ENCODE data around the gene ZNF646.
"Not testable (repeated sequence)": the region's sequence is repeated elsewhere in the genome, so short reads cannot be mapped to it uniquely, and the experiment has no call there.

Gene ZNF646

GRCh38 chr16:31094088-31094423 is 19.8 kb downstream of the ZNF646 start:
- Histone ChIP-seq H3K4me3 (ENCODE audit: low read depth, low read length) (peak overlapping the region; percentile 93), H3K14ac (ENCODE audit: low read length) (peak overlapping the region; percentile 80), H3K27ac (ENCODE audit: low read depth, low read length) (peak overlapping the region; percentile 79), H2AK5ac (ENCODE audit: low read length) (peak overlapping the region; percentile 9), H3K4me2 (ENCODE audit: low read length) (peak overlapping the region; percentile 91), H3K4ac (ENCODE audit: low read depth, low read length) (peak overlapping the region; percentile 53), H3K23ac (ENCODE audit: low read length) (no peak overlapping the region), H2BK120ac (ENCODE audit: insufficient read depth, low read length, poor library complexity) (peak overlapping the region; percentile 41), H3K79me2 (ENCODE audit: control insufficient read depth, insufficient read depth, low read length, poor library complexity) (peaks cover 7% of the 10 kb centered on the region), H3K36me3 (ENCODE audit: control insufficient read depth in 1 of 2, insufficient read depth in 2 of 2, low read length in 2 of 2) (peaks cover 11 to 18% of the 10 kb centered on the region in 2 experiments), H3K9me3 (ENCODE audit: insufficient read depth, low read depth, low read length) (peaks cover 1% of the 10 kb centered on the region), H4K12ac (ENCODE audit: low read depth, low read length) (peak overlapping the region; percentile 48), H4K8ac (ENCODE audit: low read depth, low read length) (peak overlapping the region; percentile 68), H2BK5ac (ENCODE audit: low read depth, low read length, poor library complexity) (no peak overlapping the region), H2AFZ (ENCODE audit: insufficient read depth, low read length, poor library complexity) (peak overlapping the region; percentile 60), H3K27me3 (ENCODE audit: insufficient read depth, low read length) (no peaks in the 10 kb centered on the region), H2BK12ac (ENCODE audit: low read length) (no peak overlapping the region), H4K91ac (ENCODE audit: low read depth, low read length) (peak overlapping the region; percentile 76), H3K79me1 (ENCODE audit: low read length) (peaks cover 6% of the 10 kb centered on the region), H3K4me1 (ENCODE audit: control insufficient read depth in 1 of 2, insufficient read depth in 2 of 2, low read length in 2 of 2) (peaks cover 3 to 4% of the 10 kb centered on the region in 2 experiments), H3K18ac (ENCODE audit: low read length) (peak overlapping the region; percentile 79), H3K9ac (ENCODE audit: low read length) (peak overlapping the region; percentile 88)
- no peak for DNase-seq
- WGBS (ENCODE audit: extremely low coverage, insufficient coverage, insufficient read length): no CpG with 5 or more reads among the region's 20 CpGs

DNA sequence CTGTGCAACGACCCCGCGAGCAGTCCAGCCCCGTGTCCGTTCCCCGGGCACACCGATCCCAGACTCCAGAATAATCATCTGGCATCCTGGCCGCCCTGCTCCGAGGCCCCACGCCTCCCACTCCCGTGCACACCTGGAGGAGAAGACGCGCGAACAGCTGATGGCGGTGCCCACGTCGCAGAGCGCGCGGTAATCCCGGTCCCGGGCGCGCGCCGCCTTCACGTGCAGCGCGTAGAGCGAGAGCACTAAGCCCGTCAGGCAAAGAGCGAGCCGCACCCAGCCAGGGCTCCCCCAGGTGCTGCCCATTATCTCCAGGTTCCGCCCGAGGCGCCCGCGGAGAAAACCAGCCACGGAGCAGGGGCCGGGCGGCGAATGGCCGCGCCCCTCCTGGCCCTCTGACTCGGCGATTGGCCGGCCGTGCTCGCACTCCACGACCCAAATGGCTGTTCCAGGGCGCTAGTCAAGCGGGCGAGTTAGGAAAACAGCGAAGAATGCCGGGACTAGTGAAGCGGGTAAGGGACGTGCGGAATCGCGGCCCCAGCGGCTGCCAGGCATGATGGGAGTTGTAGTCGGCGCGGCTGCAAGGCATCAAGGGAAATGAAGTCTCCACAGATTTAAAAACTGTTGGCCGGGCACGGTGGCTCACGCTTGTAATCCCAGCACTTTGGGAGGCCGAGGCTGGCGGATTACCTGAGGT is 20.4 kb downstream of the ZNF646 start, which contains the start of gene VKORC1:
Gene VKORC1, minus strand, starts transcription at position 374 of the 697 bp plus-strand sequence. Its CDS starts 68 bp downstream, at position 306.
- H2BK12ac ChIP-seq (ENCODE audit: low read length): no peak within 1 kb of the TSS
- peak within 1 kb of the TSS; percentile 93 for H3K4me3 ChIP-seq (ENCODE audit: low read depth, low read length)
- H3K18ac ChIP-seq (ENCODE audit: low read length): peak within 1 kb of the TSS; percentile 79
- H2BK120ac ChIP-seq (ENCODE audit: insufficient read depth, low read length, poor library complexity): peak within 1 kb of the TSS; percentile 41
- H3K23ac ChIP-seq (ENCODE audit: low read length): no peak within 1 kb of the TSS
- DNase-seq: peak; percentile 99 to 100
- H2BK5ac ChIP-seq (ENCODE audit: low read depth, low read length, poor library complexity): peak within 1 kb of the TSS; percentile 22
- peak within 1 kb of the TSS; percentile 9 for H2AK5ac ChIP-seq (ENCODE audit: low read length)
- H3K27me3 ChIP-seq (ENCODE audit: insufficient read depth, low read length): no peaks in the 10 kb centered on the region
- peaks cover 7% of the 10 kb centered on the region for H3K79me2 ChIP-seq (ENCODE audit: control insufficient read depth, insufficient read depth, low read length, poor library complexity)
- peaks cover 11 to 15% of the 10 kb centered on the region in 2 experiments for H3K36me3 ChIP-seq (ENCODE audit: control insufficient read depth in 1 of 2, insufficient read depth in 2 of 2, low read length in 2 of 2)
- H3K79me1 ChIP-seq (ENCODE audit: low read length): peaks cover 6% of the 10 kb centered on the region
- H3K9me3 ChIP-seq (ENCODE audit: insufficient read depth, low read depth, low read length): peaks cover 1% of the 10 kb centered on the region
- WGBS (ENCODE audit: extremely low coverage, insufficient coverage, insufficient read length): no CpG with 5 or more reads among the region's 69 CpGs
- peak within 1 kb of the TSS; percentile 48 for H4K12ac ChIP-seq (ENCODE audit: low read depth, low read length)
- H3K9ac ChIP-seq (ENCODE audit: low read length): peak within 1 kb of the TSS; percentile 88
- H3K14ac ChIP-seq (ENCODE audit: low read length): peak within 1 kb of the TSS; percentile 80
- H3K27ac ChIP-seq (ENCODE audit: low read depth, low read length): peak within 1 kb of the TSS; percentile 79
- peak within 1 kb of the TSS; percentile 76 for H4K91ac ChIP-seq (ENCODE audit: low read depth, low read length)
- peak within 1 kb of the TSS; percentile 91 for H3K4me2 ChIP-seq (ENCODE audit: low read length)
- peak within 1 kb of the TSS; percentile 53 for H3K4ac ChIP-seq (ENCODE audit: low read depth, low read length)
- peaks cover 3 to 4% of the 10 kb centered on the region in 2 experiments for H3K4me1 ChIP-seq (ENCODE audit: control insufficient read depth in 1 of 2, insufficient read depth in 2 of 2, low read length in 2 of 2)
- H4K8ac ChIP-seq (ENCODE audit: low read depth, low read length): peak within 1 kb of the TSS; percentile 68
- peak within 1 kb of the TSS; percentile 60 for H2AFZ ChIP-seq (ENCODE audit: insufficient read depth, low read length, poor library complexity)

GRCh38 chr16:31099860-31100638 is 25.8 kb downstream of the ZNF646 start:
- Histone ChIP-seq H4K12ac (ENCODE audit: low read depth, low read length) (no peak overlapping the region), H2BK12ac (ENCODE audit: low read length) (no peak overlapping the region), H3K18ac (ENCODE audit: low read length) (no peak overlapping the region), H3K4me1 (ENCODE audit: control insufficient read depth in 1 of 2, insufficient read depth in 2 of 2, low read length in 2 of 2) (no peaks in the 10 kb centered on the region), H3K4me3 (ENCODE audit: low read depth, low read length) (no peak overlapping the region), H2BK5ac (ENCODE audit: low read depth, low read length, poor library complexity) (no peak overlapping the region), H3K23ac (ENCODE audit: low read length) (peak overlapping the region; percentile 49), H2AFZ (ENCODE audit: insufficient read depth, low read length, poor library complexity) (no peak overlapping the region), H2AK5ac (ENCODE audit: low read length) (no peak overlapping the region), H4K91ac (ENCODE audit: low read depth, low read length) (no peak overlapping the region), H3K9ac (ENCODE audit: low read length) (no peak overlapping the region), H3K14ac (ENCODE audit: low read length) (no peak overlapping the region), H3K4me2 (ENCODE audit: low read length) (no peak overlapping the region), H2BK120ac (ENCODE audit: insufficient read depth, low read length, poor library complexity) (no peak overlapping the region), H3K27ac (ENCODE audit: low read depth, low read length) (no peak overlapping the region), H3K79me1 (ENCODE audit: low read length) (no peaks in the 10 kb centered on the region), H3K4ac (ENCODE audit: low read depth, low read length) (no peak overlapping the region), H4K8ac (ENCODE audit: low read depth, low read length) (no peak overlapping the region), H3K27me3 (ENCODE audit: insufficient read depth, low read length) (no peaks in the 10 kb centered on the region), H3K79me2 (ENCODE audit: control insufficient read depth, insufficient read depth, low read length, poor library complexity) (no peaks in the 10 kb centered on the region), H3K9me3 (ENCODE audit: insufficient read depth, low read depth, low read length) (peaks cover 3% of the 10 kb centered on the region), H3K36me3 (ENCODE audit: control insufficient read depth in 1 of 2, insufficient read depth in 2 of 2, low read length in 2 of 2) (no peaks in the 10 kb centered on the region)
- WGBS (ENCODE audit: extremely low coverage, insufficient coverage, insufficient read length): no CpG with 5 or more reads among the region's 4 CpGs
- DNase-seq: no peak

- H3K27ac ChIP-seq (ENCODE audit: low read depth, low read length); H3K79me2 ChIP-seq (ENCODE audit: control insufficient read depth, insufficient read depth, low read length, poor library complexity); H3K4ac ChIP-seq (ENCODE audit: low read depth, low read length); H2BK12ac ChIP-seq (ENCODE audit: low read length); H2AFZ ChIP-seq (ENCODE audit: insufficient read depth, low read length, poor library complexity); H4K91ac ChIP-seq (ENCODE audit: low read depth, low read length); H3K9me3 ChIP-seq (ENCODE audit: insufficient read depth, low read depth, low read length); H3K18ac ChIP-seq (ENCODE audit: low read length); DNase-seq; H3K9ac ChIP-seq (ENCODE audit: low read length); H4K8ac ChIP-seq (ENCODE audit: low read depth, low read length); H4K12ac ChIP-seq (ENCODE audit: low read depth, low read length); H3K4me2 ChIP-seq (ENCODE audit: low read length); H2BK120ac ChIP-seq (ENCODE audit: insufficient read depth, low read length, poor library complexity); H3K4me1 ChIP-seq (ENCODE audit: control insufficient read depth in 1 of 2, insufficient read depth in 2 of 2, low read length in 2 of 2); H3K4me3 ChIP-seq (ENCODE audit: low read depth, low read length); H3K36me3 ChIP-seq (ENCODE audit: control insufficient read depth in 1 of 2, insufficient read depth in 2 of 2, low read length in 2 of 2); H2BK5ac ChIP-seq (ENCODE audit: low read depth, low read length, poor library complexity); H3K79me1 ChIP-seq (ENCODE audit: low read length); H3K14ac ChIP-seq (ENCODE audit: low read length); H3K27me3 ChIP-seq (ENCODE audit: insufficient read depth, low read length); H2AK5ac ChIP-seq (ENCODE audit: low read length): not testable (repeated sequence)
- peak overlapping the region; percentile 99 for H3K23ac ChIP-seq (ENCODE audit: low read length)
- no CpG with 5 or more reads among the region's 13 CpGs for WGBS (ENCODE audit: extremely low coverage, insufficient coverage, insufficient read length)
These were observed 26.8 kb downstream of the ZNF646 start for GRCh38 chr16:31100876-31101641.

Data from trophoblast cell (in vitro differentiated cells and primary cell).